Caco-2 (cell line): Measurements from ENCODE around the gene DYNC1H1. TPM values are rescaled to one million over a fixed set of nuclear protein-coding genes. Genes with fewer than 3 reads are reported as not detected.
A peak's percentile ranks its signal among the peaks of the same experiment; 100 is the strongest.

ENCODE experiments used
- BruUV-seq: library from RNA; stranded (reverse); fragments of 400-500 nt; replicated peaks from 2 replicates; lab custom pipeline; 2021; lab: Mats Ljungman, UMichigan
- CTCF ChIA-PET: fragments of 300-600 bp; sonication (Branson Sonifier 250); formaldehyde crosslinking; loops from one replicate; lab custom pipeline; 2022; ENCODE audit warnings: antibody characterized with exemption; lab: Charles Lee
- POLR2A ChIA-PET: fragments of 300-600 bp; sonication (Branson Sonifier 250); formaldehyde crosslinking; loops from one replicate; lab custom pipeline; 2022; ENCODE audit warnings: antibody characterized with exemption; lab: Charles Lee
- DNase-seq, 2 experiments: peaks; one replicate each; pipeline versions ENCODE4 v3.0.0 to v3.0.0-alpha.2; 2020 to 2022
- H3K27me3 ChIP-seq: replicated peaks from 2 replicates; pipeline ENCODE4 v1.6.0; 2011; ENCODE audit warnings: low read length; ENCODE audit not compliant: control insufficient read depth, insufficient read depth
- H3K36me3 ChIP-seq: 2 replicates; pipeline ENCODE4 v1.5.1; 2011; ENCODE audit warnings: low read length; ENCODE audit not compliant: control insufficient read depth, insufficient read depth
- H3K4me1 ChIP-seq: fragments of 250-450 bp; sonication (Bioruptor Pico); 2 replicates; pipeline ENCODE4 v1.5.1; 2020; ENCODE audit warnings: mild to moderate bottlenecking
- H3K4me3 ChIP-seq: 2 replicates; pipeline ENCODE4 v1.5.1; 2011; ENCODE audit warnings: low read depth, mild to moderate bottlenecking, control low read depth, low read length
- H3K9me3 ChIP-seq: fragments of 250-450 bp; sonication (Bioruptor Pico); 2 replicates; pipeline ENCODE4 v1.5.1; 2020; ENCODE audit warnings: mild to moderate bottlenecking, moderate library complexity
- H3K27ac Mint-ChIP-seq: one replicate; pipeline ENCODE4 v1.8.0; 2022; ENCODE audit warnings: mixed read lengths; ENCODE audit not compliant: unreplicated experiment
- H3K27me3 Mint-ChIP-seq: one replicate; pipeline ENCODE4 v1.8.0; 2022; ENCODE audit warnings: mixed read lengths; ENCODE audit not compliant: insufficient read depth, unreplicated experiment
- H3K36me3 Mint-ChIP-seq: one replicate; pipeline ENCODE4 v1.8.0; 2022; ENCODE audit warnings: mild to moderate bottlenecking, mixed read lengths; ENCODE audit not compliant: insufficient read depth, unreplicated experiment
- H3K4me1 Mint-ChIP-seq: one replicate; pipeline ENCODE4 v1.8.0; 2022; ENCODE audit warnings: low read depth, mixed read lengths; ENCODE audit not compliant: unreplicated experiment
- H3K4me3 Mint-ChIP-seq: one replicate; pipeline ENCODE4 v1.8.0; 2022; ENCODE audit warnings: mild to moderate bottlenecking, moderate library complexity, mixed read lengths; ENCODE audit not compliant: unreplicated experiment
- H3K9me3 Mint-ChIP-seq: one replicate; pipeline ENCODE4 v1.8.0; 2022; ENCODE audit warnings: mixed read lengths; ENCODE audit not compliant: unreplicated experiment
- CTCF ChIP-seq, 2 experiments: fragments of 200-600 bp in 1 of 2; IDR thresholded peaks; 1 replicate in 1 of 2; 2 replicates in 1 of 2; pipeline versions ENCODE4 v1.5.1 to v1.8.0; 2011 to 2022; ENCODE audit warnings: antibody characterized with exemption in 1 of 2, control low read depth in 1 of 2, inconsistent platforms in 1 of 2, low read depth in 1 of 2, low read length in 1 of 2, mild to moderate bottlenecking in 1 of 2, moderate library complexity in 1 of 2; ENCODE audit not compliant: insufficient read depth in 1 of 2, severe bottlenecking in 1 of 2, unreplicated experiment in 1 of 2
- intact Hi-C: fragments of 100-400 bp; cut with micrococcal nuclease; formaldehyde crosslinking; loops from one replicate; pipeline ENCODE4 v1.10.0; 2022; ENCODE audit not compliant: unreplicated experiment
- total RNA-seq: library from RNA; stranded (reverse); gene quantifications from 2 replicates; pipeline ENCODE4 v1.2.3, GENCODE V29; 2022

Gene DYNC1H1
- total RNA-seq, 1 experiment from 2014 or later = 351 TPM

DNA sequence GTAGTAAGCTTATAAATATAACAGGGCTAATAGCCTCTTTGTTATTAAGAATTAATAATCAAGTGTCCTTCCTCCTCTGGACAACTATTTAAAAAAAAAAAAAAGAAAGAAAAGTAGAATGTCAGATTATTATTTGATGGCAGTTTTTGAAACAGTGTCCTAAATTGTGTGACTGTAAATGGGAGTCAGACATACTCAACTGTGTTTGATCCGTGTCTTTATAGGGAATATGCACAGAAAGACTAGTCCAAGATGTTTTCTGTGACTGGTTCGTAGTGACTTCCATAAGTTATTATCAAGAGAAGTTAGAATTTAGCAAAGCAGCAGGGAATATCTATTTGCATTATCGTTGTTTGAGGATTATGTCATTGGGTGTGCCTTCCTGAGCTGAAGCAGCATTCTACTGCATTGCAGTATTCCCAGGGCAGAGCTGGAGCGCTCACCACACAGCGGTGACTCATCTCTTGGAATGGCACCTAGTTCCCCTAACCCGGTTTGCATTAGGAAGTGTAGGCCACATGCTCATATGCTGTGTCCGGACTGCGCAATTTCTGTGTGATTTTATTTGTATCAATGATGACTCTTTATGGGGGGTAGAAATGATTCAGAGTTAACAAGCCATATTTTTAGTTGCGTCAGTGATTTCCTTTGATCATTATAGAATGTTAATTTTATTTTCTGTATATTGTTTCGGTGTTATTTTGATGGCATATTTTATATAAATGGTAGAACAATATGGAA lies 7.9 kb downstream of the DYNC1H1 start:
- Mint-ChIP-seq H3K36me3 (peaks cover 37% of the 10 kb centered on the region), H3K9me3 (no peaks in the 10 kb centered on the region), H3K4me3 (peak overlapping the region; percentile 51), H3K4me1 (peaks cover 7% of the 10 kb centered on the region), H3K27ac (peak overlapping the region; percentile 71), H3K27me3 (no peaks in the 10 kb centered on the region)
- Histone ChIP-seq H3K4me3 (no peak overlapping the region), H3K27me3 (no peaks in the 10 kb centered on the region), H3K4me1 (peaks cover 14% of the 10 kb centered on the region), H3K36me3 (peaks cover 1% of the 10 kb centered on the region; the same call in 1 of the 2 replicates), H3K9me3 (no peaks in the 10 kb centered on the region)
- no TSS peak for BruUV-seq
- intact Hi-C loops = loop anchor here (1.0 kb wide), 1 partner anchor 8 kb away; the partner anchor contains the start of gene DYNC1H1
- ChIA-PET POLR2A (interaction anchor here (0.5 kb wide), 2 partner anchors 90 to 284 kb away, joined by 3 to 4 read pairs; no protein-coding TSS in a partner anchor), CTCF (interaction anchor here (0.6 to 1.1 kb wide), 2 partner anchors 15 to 124 kb away, joined by 3 read pairs; no protein-coding TSS in a partner anchor)
- no peak for TF ChIP-seq CTCF (IDR thresholded peaks at IDR 0.05; ENCODE audit: insufficient read depth in 1 of 2, low read depth in 1 of 2, low read length in 1 of 2, severe bottlenecking in 1 of 2, unreplicated experiment in 1 of 2)
- peak; percentile 73 to 82 for DNase-seq

DNA sequence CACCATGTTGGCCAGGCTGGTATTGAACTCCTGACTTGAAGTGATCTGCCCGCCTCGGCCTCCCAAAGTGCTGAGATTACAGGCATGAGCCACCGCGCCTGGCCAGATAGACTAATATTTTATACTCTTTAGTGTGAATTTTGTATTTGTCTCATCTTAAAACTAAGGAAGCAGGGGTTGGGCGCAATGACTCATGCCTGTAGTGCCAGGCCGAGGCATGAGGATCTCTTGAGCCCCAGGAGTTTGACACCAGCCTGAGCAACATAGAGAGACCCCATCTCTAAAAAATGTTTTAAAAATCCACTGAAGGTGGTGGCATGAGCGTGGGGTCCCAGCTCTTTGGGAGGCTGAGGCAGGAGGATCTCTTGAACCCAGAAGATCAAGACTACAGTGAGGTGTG lies 9.0 kb downstream of the DYNC1H1 start:
- H3K4me1 Mint-ChIP-seq = no peaks in the 10 kb centered on the region
- no peaks in the 10 kb centered on the region for H3K9me3 ChIP-seq
- peaks cover 14% of the 10 kb centered on the region for H3K4me1 ChIP-seq
- H3K4me3 Mint-ChIP-seq = no peak overlapping the region
- no peaks in the 10 kb centered on the region for H3K27me3 ChIP-seq
- DNase-seq = peak in 1 of 2 experiments; percentile 1
- intact Hi-C loops = no loop called here
- TF ChIP-seq CTCF (IDR thresholded peaks at IDR 0.05; ENCODE audit: insufficient read depth in 1 of 2, low read depth in 1 of 2, low read length in 1 of 2, severe bottlenecking in 1 of 2, unreplicated experiment in 1 of 2) = no peak
- POLR2A ChIA-PET = interaction anchor here (0.6 kb wide), 1 partner anchor 24 kb away, joined by 7 read pairs; no protein-coding TSS in a partner anchor
- H3K27ac Mint-ChIP-seq = no peak overlapping the region
- BruUV-seq = no TSS peak
- no peaks in the 10 kb centered on the region for H3K9me3 Mint-ChIP-seq
- no peaks in the 10 kb centered on the region for H3K27me3 Mint-ChIP-seq
- CTCF ChIA-PET = no interaction called here
- H3K36me3 Mint-ChIP-seq = peaks cover 36% of the 10 kb centered on the region
- H3K4me3 ChIP-seq = no peak overlapping the region
- peaks cover 1% of the 10 kb centered on the region; the same call in 1 of the 2 replicates for H3K36me3 ChIP-seq

DNA sequence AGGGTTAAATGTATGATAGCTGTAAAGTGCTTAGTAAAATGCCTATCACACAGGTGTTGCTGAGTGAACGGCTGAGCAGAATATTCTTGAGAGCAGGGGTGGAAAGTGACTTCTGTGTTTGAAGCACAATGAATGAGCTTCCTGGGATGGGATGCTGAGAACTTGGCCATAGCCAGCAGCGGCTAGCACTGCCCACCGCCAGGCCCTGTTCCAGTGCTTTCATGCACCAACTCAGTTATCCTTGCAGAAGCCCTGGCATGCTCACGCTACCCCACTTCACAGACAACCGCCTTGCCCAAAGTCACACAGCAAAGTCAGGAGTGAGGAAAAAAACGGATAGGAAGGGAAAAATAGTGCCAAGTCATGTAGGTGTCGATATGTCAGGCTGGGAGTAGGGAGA lies 10.9 kb downstream of the DYNC1H1 start:
- DNase-seq = peak in 1 of 2 experiments; percentile 11
- ChIA-PET CTCF (no interaction called here), POLR2A (no interaction called here)
- H3K9me3 Mint-ChIP-seq = no peaks in the 10 kb centered on the region
- H3K27me3 ChIP-seq = no peaks in the 10 kb centered on the region
- TF ChIP-seq CTCF (IDR thresholded peaks at IDR 0.05; ENCODE audit: insufficient read depth in 1 of 2, low read depth in 1 of 2, low read length in 1 of 2, severe bottlenecking in 1 of 2, unreplicated experiment in 1 of 2) = no peak
- H3K27me3 Mint-ChIP-seq = no peaks in the 10 kb centered on the region
- no peak overlapping the region for H3K27ac Mint-ChIP-seq
- H3K4me3 Mint-ChIP-seq = no peak overlapping the region
- no peak overlapping the region for H3K4me3 ChIP-seq
- BruUV-seq = no TSS peak
- intact Hi-C loops = no loop called here
- no peaks in the 10 kb centered on the region for H3K9me3 ChIP-seq
- peaks cover 1% of the 10 kb centered on the region; the same call in 1 of the 2 replicates for H3K36me3 ChIP-seq
- H3K4me1 ChIP-seq = peaks cover 14% of the 10 kb centered on the region
- H3K36me3 Mint-ChIP-seq = peaks cover 43% of the 10 kb centered on the region
- H3K4me1 Mint-ChIP-seq = no peaks in the 10 kb centered on the region
